ENCODE measurements around the gene SPTA1.
"Not testable (repeated sequence)": the region's sequence is repeated elsewhere in the genome, so short reads cannot be mapped to it uniquely, and the experiment has no call there.

The SPTA1 gene

DNA sequence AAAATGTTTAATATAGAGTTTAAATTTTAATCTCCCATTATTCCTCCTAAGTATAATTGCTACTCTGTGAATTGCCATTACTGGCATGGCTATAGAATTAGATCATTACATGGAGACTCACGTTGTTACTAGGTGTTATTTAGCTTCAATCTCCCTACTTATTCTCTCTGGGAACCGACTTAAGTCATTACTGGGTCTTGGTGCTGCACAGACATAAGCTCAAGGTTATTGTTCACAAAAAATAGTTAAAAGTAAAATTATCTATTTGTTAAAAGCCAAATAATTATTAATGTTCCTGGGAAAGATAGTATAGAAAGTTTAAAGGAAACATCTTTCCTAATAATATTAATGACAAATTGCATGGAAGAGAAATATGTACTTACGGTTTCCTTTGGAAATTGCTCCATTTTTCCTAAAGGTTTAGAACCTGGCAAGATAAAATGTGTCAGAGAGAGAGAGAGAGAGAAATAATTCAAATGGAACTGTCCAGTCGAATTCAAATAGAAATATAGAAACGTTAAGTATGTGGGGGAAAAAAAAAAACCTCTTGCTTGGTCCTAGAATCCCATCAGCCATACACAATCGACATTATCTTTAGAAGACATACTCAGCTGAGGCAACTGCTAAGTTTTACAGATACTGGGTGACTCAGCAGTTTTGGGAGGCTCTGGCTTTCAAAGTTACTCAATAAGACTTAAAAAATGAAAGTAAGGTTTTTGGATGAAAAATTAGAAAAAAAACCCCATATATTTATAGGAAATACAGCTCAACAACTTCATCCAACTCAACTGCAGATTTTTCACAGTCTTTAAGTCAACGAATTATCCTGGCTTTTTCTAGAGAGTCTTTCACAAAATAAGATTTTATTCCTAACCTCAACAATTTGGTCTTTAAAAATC, at the start of gene SPTA1:
Gene SPTA1 (minus strand): TSS at position 605 of the 899 bp plus-strand sequence. CDS start 198 bp downstream, at position 407.
- no peak for DNase-seq

DNA sequence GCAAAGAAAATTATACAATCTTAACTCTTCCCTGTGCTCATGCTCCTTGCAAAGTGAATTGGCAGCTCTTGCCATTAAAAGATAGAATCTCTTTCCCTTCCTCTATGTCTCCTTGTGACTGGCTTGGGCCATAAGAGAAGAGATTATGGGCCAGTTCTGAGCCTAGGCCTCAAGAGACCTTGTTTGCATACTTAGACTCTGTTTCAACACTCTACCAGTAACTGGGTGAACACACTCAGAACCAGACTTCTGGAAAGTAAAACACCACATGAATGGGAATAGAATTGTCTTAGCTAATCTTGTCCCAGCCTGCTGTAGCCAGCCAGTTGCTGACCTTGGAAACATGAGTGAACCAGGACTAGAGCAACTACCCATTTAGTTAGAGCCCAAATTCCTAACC, 49.3 kb upstream of the SPTA1 start:
- DNase-seq = no peak

DNA sequence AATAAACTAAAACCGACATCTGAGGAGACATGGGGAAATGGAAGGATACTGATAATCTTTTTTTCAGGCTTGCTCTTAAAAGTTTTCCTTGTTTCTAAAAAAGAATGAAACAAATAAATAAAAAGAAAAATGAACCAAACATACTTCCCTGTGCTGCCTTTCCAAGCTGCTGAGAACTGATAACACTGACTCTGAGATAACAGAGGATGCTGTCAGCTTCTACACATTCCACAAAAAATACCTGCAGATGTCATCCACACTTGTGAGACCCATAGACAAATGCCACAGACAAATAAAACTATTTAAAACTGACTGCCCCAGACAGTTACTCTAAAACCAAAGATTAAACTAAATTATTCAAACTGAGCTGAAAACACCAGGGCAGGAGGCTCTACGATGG, 46.0 kb upstream of the SPTA1 start:
- no peak for DNase-seq

DNA sequence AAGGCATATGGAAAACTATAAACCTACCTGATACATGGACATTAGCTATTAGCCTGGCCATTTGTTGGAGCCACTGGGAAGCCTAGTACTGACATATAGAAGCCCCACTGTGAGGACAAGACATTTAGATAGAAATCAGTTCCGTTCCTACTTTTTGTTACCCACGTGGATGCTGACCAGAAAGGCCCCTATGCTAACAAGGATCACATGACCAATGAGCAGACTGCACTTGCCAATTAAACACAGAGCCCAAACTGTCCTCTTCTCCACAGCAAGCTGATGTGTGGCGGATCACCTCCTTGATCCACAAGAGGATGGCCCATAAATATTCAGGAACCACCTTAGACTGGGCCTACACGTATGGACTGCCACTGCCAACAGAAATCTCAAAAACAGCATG, 45.2 kb upstream of the SPTA1 start:
- DNase-seq = no peak

DNA sequence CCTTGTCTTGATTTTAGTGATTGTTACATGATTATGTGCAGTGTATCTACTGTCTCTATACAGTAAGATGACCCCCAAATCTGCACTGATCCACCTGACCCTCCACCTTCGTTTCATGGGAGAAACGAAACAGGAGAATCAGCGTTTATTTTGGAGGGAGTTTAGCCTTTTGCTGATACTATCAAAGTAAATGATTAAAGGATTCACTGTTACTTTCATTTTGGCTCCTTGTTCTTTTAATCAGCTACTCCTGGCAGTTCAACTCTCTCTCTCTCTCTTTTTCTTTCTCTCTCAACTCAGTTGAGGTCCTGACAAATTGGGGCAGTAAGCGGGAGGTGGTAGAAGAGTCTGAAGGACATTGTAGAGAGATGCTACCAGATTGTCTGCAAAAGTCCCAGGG, 43.9 kb upstream of the SPTA1 start:
- no peak for DNase-seq

DNA sequence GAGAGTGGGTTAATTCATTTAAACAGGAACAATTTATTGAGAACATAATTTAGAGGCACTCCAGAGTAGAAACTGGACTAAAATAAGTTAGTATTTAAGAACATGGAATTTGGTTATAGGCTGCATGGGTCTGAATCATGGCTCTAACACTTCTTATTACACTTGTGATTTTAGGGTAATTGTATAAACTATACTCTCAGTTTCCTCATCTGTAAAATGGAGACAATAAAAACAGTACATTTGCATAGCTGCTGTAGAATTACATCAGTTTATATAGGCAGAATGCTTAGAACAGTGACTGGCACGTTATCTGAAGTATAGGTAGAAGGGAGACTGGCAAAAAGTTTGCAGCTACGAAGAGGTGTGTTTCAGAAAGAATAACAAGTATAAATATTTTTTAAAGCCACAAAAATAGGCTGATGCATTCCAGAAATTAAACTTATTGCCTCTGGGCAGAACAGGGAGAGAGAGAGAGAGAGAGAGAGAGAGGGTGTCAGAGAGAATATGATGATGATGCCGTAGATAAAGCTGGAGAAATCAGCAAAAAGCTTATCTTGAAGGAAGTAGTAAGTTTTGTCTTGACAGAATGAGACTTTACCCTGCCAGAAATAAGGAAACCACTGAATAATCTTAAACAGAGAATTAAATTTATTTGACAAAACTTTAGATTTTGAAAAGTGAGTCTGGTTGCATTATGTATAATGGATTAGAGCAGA, 42.2 kb upstream of the SPTA1 start:
- DNase-seq = no peak

DNA sequence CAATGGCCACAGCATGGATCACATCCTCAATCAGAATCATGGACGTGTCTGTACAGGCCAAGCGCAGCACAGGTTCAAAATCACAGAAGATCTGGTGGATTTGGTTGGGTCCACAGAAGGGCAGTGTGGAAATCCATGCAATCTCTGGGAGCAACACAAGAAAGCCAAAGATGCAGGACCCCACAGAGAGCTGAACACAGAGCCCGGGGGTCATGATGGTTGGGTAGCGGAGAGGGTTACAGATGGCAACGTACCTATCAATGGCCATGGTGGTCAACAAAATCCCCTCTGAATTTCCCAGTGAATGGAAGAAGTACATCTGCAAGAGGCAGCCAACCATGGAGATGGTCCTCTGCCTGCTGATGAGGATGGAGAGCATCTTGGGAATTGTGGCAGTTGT, 37.9 kb upstream of the SPTA1 start:
- no peak for DNase-seq

DNA sequence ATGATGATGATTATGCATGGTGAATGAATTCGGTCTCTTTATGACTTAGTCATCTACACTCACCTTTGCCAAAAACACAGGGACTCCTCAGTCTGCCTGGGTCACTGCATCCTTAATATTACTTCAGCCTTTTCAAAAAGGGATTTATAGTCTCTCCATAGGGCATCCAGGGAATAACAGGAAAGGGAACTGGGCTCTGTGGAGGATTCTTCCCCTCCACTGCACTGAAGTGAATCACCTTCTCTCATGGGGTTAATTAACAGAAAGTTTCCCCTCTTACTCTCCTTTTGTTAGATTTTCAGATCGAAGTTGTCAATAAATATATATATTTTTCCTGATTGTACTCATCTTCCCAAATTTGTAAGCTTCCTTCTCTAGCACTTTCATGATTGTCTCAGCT, 34.1 kb upstream of the SPTA1 start, which contains the start of gene OR6K3:
Gene OR6K3 (minus strand): TSS at position 101 of the 400 bp plus-strand sequence. CDS start 2,605 bp downstream, outside the sequence.
- DNase-seq = no peak

DNA sequence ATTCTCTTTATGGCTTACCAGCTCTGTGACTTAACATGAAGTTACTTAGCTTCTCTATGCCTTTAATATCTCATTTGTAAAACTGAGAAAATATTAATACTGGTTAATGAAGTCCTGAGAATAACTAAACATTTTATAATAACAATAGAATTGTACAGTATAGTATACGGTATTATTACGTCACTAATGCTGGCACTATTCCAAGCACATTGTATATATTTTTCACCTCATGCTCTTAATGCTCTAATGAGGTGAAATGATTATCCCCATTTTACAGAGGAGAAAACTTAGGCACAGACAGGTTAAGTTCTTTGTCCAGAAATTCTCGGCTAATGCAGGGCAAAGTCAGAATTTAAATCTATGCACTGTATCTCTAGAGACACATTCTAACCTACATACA, 33.1 kb upstream of the SPTA1 start:
- no peak for DNase-seq

DNA sequence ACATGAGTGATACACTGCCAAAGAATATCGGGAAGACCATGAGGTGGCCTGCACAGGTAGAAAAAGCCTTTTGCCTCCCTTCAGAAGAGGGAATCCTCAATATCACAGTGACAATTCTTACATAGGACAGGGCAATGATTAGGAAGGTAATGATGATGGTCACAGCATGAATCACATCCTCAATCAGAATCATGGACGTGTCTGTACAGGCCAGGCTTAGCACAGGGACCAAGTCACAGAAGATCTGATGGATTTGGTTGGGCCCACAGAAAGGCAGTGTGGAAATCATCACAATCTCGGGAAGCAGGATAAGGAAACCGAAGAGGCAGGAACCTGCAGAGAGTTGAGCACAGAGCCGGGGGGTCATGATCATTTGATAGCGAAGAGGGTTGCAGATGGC, 30.8 kb upstream of the SPTA1 start:
- no peak for DNase-seq

DNA sequence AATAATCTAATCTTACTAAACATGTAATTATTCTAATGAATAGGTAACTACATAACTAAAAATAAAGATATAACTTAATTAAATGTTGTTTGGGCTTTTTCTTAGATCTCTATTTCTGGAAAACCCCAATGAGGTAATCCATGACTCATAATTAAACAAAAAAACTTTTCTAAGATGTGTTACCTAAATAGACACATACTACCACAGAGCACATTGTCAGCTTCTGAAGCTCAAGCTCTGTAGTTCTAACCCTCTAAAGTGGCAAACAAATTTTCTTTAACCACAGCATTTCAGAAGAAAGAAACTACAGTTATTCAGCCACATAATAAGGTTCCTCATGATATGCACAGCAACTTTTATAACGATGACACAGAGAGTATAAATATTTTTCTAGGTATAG, 29.8 kb upstream of the SPTA1 start:
- no peak for DNase-seq

DNA sequence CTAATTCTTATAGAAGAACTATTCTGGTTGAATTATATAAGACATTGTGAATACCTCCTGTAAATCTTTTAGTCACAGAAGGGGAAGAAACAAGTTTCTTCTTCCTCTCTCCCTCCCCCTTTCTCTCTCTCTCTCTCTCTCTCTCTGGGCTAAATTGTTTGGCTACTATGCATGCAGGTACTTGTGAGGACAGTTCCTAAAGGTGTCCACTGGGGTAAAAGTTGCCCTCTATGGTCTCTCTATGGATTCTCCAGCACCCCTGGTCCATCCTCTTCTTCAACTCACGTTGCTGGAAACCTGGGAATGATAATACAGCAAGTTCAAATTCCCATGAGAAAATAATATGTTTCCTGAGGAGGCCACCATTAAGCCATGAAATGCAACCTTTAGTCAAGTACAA, 28.2 kb upstream of the SPTA1 start:
- no peak for DNase-seq

DNA sequence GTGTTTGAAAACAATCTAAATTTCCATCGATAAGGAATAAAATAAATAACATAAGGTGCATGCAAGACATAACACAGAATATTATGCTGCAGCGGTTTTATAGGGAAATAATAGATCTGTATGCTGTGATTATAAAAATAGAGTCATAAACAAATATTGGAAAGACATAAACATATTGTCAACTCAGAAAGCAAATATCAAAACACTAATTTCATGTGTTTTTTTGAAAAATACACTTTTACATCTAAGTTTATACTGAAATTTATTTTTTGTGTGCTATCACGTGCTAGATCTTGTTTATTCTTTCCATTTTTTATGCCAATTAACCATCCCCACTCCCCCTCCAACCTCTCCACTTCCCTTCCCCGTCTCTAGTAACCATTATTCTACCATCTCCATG, 24.6 kb upstream of the SPTA1 start:
- no peak for DNase-seq

DNA sequence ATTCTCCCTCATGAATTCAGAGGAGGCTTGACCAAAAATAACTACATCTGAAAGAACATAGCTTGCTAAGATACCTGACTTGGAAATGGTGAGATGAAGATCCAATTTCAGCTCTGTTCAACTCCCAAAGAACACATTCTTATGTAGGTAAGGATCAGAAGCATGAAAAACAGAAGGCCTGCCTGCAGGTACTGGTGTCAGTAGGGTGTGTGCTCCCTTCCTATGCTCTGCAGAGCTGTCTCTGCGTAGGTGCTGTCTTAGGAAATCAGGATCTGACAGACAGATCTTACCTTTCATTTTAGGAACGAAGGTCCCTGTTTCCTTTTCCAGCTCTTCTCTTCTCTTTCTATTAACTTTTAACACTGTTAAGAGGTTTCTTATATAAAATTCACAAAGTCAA, 19.6 kb upstream of the SPTA1 start:
- DNase-seq = no peak

DNA sequence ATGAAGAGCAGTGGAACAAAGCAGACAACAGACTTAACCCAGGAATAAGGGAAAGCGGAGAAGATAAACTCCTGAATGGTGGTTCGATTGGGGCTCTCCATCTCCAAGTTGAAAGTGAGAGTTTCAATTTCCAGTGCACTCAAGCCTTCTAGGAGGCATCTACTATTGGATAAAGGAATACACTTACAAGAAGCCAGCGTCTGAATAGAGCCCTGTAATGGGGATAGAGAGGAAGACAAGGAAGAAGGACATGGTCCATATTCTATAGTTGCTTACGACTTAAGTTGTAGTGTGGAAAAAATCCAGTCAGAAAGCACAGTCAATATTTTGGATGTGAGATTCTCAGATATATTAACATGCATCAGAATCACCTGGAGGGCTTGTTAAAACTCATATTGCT, 14.0 kb upstream of the SPTA1 start, which contains the start of gene OR6K2:
Gene OR6K2 (minus strand): TSS at position 101 of the 400 bp plus-strand sequence. CDS start 0 bp downstream, at position 101.
- DNase-seq = no peak

DNA sequence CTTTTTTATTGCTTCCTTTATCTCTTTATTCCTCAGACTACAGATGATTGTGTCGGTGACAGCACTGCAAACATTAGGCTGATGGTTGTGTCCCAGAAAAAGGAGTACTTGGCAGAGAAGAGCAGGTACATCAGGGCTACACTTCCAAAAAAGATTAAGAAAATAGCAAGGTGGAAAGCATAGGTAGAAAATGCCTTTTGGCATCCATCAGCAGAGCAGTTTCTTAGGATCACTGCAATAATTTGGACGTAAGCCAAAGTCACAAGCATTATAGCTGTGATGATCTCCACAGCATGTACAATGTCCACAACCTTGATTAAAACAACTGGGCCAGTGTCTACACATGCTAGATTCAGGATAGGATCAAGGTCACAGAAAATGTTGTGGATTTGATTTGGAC, 8.1 kb upstream of the SPTA1 start:
- no peak for DNase-seq

DNA sequence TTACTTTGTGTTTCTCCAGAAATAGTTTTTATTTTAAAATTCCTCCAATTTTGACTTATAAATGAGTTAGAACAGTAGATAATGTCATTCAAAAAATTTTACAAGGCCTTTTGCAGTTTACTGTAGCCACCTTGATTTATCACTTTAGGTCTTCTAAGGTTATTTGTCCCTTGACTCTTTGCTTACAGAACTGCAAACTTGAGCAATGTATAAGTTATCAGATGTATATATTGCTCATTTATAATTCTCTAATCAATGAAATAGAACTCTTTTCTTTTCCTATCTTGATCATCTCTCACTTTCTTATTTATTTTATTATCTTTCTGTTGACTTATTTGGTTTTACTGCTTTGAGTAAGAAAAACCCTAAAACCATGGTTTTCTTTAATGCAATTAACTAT, 5.8 kb upstream of the SPTA1 start:
- DNase-seq = no peak

DNA sequence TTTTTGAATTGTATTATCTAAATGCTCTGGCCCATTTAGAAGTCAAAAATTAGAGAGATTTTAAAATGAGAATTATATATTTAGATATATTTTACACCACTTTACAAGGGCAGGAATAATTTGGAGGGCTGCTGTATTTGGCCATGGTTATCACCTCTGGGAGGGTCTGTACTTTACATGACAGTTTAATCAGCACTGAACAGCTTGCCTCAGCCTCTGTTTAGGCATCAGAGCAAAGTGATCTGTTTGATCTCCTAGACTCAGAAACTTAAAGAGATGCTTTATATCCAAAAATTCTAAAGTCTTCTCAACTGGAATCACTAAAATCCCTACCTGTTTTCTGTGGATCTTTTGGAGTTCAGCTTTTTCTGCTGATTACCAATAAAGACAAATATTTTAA, 5.4 kb upstream of the SPTA1 start:
- DNase-seq = no peak

DNA sequence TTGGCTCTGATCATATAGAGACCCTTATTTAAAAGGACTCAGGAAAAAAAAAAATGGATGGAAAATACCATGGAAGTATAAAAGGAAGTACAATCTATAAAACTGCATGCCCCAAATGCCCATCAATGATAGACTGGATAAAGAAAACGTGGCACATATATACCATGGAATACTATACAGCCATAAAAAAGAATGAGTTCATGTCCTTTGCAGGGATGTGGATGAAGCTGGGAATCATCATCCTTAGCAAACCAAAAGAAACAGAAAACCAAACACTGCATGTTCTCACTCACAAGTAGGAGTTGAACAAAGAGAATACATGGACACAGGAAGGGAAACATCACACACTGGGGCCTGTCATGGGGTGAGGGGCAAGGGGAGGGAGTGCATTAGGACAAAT, 4.6 kb upstream of the SPTA1 start:
- DNase-seq = not testable (repeated sequence)

DNA sequence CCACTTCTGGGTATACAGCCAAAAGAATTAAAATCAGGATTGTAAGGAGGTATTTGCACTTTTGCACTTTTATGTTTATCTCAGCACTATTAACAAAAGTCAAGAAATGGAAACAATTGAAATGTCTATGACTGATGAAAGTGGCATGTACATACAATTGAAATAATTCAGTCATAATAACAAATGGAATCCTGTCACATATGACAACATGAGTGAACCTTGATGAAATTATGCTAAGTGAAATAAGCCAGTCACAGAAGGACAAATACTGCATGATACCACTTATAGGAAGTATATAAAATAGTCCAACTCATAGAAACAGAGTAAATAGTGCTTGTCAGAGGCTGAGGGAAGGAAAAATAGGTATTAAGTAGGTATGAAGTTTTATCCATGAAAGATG, 3.4 kb upstream of the SPTA1 start:
- DNase-seq = no peak

DNA sequence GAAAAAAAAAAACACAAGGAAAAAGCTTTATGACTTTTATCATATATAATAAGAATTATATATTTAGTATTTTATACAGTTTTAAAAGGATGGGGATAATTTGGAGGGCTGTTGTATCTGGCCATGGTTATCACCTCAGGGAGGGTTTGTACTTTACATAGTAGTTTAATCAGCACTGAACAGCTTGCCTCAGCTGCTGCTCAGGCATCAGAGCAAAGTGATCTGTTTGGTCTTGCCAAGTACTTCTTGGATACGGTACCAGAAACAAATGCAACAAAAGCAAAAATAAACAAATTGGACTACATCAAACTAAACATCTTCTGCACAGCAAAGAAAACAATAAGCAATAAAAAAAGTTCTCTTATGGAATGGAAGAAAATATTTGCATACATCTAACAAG, 2.6 kb upstream of the SPTA1 start:
- DNase-seq = no peak

DNA sequence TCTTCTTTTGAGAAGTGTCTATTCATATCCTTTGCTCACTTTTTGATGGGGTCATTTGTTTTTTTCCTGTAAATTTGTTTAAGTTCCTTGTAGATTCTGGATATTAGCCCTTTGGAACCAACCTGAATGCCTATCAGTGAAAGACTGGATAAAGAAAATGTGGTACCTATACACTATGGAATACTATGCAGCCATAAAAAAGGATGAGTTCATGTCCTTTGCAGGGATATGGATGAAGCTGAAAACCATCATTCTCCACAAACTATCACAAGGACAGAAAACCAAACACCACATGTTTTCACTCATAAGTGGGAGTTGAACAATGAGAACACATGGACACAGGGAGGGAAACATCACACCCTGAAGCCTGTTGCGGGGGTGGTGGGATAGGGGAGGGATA, 1.8 kb upstream of the SPTA1 start:
- DNase-seq = not testable (repeated sequence)

DNA sequence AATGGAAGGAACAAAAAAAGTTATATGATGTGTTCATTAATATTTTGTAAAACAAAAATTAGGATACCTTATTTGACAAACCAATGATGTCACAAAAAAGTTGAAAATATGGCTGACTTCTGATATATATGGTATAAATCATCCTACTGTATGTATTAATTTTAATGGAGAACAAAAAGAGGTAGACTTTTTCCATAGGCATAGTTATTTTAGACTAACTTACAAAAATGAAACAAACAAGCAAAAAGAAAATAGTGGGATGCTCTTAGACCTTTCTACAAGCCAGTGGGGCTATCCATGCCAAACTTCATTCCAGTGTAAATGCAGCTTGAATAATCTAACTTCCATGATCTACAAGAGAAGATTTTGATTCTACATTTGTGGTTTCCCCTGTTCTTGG, 522 bp upstream of the SPTA1 start:
- DNase-seq = no peak

DNA sequence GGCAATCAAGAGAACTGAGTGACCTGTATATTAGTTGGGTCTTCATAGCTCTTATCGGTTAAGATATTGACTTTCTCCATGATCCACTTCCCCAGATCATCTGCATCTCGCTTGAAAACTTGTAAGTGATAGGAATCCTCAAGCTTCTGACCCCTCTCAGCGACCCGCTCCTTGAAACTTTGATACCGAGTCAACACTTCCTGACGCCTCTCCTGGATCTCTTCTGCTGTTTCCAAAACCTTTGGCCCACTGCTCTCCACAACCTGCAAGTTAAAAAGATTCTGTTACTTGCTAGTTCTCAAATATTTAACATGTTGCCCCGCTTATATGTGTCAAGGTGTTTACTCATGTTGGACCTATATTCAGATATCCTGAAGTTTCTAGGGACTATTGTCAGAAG, 1.4 kb downstream of the SPTA1 start:
- no peak for DNase-seq

All from NCI-H1417 treated with DMSO at 0.1 percent for 48 hours (cell line).